GM19397 (cell line): Measurements from ENCODE around the gene EPHA4.
A peak's percentile ranks its signal among the peaks of the same experiment; 100 is the strongest.

Source experiments
- ATAC-seq: cut with Tn5 transposase; IDR thresholded peaks from one replicate; pipeline ENCODE4 v1.9.1; 2021; ENCODE audit warnings: mild to moderate bottlenecking, moderate library complexity; ENCODE audit not compliant: unreplicated experiment

Gene EPHA4

GRCh38 chr2:221480163-221480562, 91.9 kb downstream of the EPHA4 start:
- ATAC-seq, result no peak

GRCh38 chr2:221478485-221478863, 93.6 kb downstream of the EPHA4 start:
- no peak for ATAC-seq

GRCh38 chr2:221477714-221478484, 94.2 kb downstream of the EPHA4 start:
- no peak for ATAC-seq

DNA sequence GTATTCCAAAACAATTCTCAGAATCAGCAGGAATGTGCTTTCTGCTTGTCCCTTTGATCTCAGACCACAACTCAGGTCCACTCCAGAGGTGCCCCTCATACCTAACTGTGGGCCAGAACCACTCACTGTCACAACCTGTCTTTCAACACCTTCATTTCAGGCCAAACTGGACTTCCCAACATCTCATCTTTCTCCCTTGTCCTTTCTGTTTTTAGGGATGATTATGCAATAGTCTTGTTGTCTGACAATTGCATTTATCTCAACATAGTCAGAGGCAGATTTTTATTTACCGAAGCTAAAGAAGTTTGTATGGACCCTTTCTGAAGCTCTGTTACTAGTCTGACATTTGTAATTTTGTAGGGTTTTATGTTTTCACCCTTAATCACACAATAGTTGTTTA, 95.9 kb downstream of the EPHA4 start:
- ATAC-seq, result no peak

DNA sequence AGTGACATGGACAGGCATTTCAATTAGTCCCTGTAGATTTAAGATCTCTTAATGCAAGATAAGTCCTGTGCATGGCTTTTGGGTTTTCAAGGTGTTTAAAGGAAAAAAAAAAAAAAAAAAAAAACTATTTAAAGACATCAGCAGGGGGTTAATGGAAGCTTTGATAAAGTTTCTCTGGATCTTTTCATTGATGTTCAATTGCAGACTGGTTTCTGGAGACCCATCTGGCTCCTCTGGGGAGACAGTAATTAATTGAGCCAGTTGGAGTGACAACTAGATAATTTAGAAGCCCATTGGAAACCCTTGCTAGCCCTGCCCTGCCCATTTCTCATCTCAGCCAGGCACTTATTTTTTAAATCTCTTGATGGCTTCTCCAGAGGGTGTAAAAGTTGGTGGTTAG, 98.7 kb downstream of the EPHA4 start:
- ATAC-seq, result no peak

DNA sequence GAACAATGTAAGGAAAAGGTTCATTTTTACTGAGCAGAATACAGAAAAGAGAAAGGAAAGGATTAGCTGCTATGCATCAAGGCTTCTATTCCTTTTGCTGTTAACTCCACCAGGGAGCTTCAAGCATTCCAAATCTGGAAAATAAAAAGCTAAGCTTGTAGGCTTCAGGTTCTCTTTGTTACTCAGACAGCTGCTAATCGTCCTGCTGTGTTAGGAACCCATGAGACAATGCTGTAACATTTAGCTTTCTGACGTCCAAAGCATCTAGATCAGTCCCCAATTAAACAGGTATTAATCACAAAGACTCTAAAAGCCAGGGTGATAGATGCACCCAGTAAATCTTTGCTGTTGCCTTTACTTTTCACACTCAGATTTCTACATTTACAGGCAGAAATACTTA, 103.8 kb downstream of the EPHA4 start:
- ATAC-seq, result no peak

- ATAC-seq, result no peak
Measured at GRCh38 chr2:221467610-221468009, 104.5 kb downstream of the EPHA4 start.

DNA sequence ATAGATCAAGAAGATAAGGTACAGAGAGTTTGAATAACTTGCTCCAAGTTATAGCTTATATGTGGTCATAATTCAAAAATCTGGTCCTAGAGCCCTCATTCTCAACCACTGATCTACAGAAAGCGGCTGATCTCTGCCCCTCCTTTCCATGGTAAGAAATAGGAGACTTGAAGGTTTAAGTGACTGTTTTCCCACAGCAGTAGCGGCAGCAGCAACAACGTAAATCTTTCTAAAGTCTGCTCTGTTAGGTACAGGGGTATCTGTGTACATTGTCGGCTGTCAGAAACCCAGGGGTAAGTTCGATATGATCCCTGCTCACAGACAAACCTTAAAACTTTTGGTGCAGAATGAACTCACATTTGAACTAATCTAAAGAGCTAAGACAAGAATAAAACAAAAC, 105.4 kb downstream of the EPHA4 start:
- ATAC-seq, result no peak

DNA sequence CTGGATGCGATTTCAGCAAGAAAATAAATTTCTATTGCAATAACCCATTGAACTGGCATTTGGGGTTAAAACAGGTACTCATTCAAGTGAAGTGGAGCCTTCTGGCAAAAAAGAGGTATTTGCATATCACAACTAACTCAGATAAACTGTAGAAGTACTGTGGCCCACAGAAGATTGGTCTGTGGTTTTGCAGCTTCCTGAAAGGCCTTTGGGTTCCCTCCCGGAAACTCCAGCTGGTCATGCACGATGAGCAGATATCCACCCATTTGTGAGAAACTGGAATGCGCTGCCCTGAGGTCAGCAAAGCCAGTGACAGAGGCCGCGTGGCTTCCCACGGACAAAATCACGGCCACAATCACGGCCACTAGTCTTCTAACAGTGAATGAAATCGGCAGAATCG, 106.3 kb downstream of the EPHA4 start:
- peak; percentile 73 for ATAC-seq

DNA sequence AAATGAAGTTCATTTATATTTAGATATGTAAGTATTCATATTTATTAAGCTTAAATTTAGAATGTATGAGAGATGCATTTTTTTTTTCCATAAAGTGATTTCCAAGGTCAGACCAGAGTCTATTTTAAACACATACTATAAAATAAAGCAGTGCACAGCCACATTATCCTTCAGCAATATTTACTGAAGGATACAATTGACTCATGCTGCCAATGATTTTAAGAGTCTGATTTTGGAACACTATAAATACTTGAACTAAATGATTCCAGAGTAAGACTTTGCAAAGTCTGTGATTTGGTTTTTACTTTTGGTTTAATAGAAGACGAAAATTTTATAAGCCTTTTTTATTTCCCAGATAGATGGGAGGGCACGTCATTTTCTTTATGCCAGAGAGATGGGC, 107.1 kb downstream of the EPHA4 start:
- ATAC-seq, result no peak

GRCh38 chr2:221463241-221463896, 108.7 kb downstream of the EPHA4 start:
- no peak for ATAC-seq

- no peak for ATAC-seq
Measured at GRCh38 chr2:221461901-221462300, 110.2 kb downstream of the EPHA4 start.

GRCh38 chr2:221460136-221460535, 112.0 kb downstream of the EPHA4 start:
- no peak for ATAC-seq

DNA sequence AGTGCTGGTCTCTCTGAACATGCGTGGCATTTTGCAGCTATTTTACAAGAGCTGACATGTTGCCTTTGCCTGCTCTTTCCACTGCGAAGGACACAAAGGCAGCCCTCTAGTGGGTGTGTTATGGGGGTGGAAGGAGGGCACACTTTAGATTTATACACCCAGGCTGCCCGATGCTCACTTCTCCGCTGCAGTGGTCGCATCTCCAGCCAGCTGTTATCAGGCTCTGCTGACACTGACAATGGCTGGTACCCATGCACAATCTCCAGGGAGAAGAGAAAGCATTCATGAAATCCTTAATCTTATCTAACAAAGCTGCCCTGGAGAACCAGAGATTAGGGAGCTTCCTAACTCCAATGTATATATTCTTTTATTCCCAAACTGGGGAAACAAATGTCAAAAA, 113.5 kb downstream of the EPHA4 start:
- no peak for ATAC-seq

DNA sequence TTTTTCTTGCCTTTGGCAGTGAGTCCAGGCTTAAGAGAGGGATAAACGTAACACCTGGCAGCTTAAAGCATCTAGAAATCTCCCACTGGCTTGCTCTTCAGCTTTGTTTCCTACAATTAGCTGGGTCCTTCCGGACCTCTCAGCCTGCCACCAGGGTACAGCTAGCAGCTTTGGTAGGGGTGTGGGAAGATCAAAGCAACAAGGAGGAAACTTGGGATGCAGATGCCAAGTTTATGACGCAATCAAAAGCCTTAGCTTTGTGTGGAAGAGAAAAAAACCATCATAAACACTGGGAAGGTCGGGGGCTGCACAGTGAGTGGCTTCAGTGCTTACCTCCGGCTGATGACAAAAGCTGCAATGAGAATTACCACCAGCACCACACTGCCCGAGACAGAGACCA, 116.9 kb downstream of the EPHA4 start:
- no peak for ATAC-seq

- no peak for ATAC-seq
Measured at GRCh38 chr2:221454459-221455105, 117.5 kb downstream of the EPHA4 start.

GRCh38 chr2:221451862-221452788, 120.0 kb downstream of the EPHA4 start:
- no peak for ATAC-seq

DNA sequence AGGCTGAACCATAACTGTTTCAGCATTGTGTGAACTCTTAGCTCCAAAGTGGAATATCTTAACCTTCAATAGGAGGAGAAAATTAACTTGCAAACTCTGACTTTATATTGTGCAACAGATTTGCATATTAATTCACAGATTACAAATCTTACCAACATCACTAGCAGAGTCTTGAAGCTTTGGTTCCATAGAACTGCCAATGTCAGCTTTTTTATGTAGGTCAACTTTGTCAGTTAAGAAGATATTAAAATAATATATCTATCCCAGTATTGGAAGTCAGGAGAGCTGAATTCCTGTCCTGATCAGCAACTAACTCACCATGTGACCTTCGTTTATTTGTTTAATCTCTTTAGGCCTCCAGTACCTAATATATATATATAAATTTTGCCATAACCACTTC, 121.8 kb downstream of the EPHA4 start:
- ATAC-seq, result no peak

- ATAC-seq, result no peak
Measured at GRCh38 chr2:221449406-221449805, 122.7 kb downstream of the EPHA4 start.

DNA sequence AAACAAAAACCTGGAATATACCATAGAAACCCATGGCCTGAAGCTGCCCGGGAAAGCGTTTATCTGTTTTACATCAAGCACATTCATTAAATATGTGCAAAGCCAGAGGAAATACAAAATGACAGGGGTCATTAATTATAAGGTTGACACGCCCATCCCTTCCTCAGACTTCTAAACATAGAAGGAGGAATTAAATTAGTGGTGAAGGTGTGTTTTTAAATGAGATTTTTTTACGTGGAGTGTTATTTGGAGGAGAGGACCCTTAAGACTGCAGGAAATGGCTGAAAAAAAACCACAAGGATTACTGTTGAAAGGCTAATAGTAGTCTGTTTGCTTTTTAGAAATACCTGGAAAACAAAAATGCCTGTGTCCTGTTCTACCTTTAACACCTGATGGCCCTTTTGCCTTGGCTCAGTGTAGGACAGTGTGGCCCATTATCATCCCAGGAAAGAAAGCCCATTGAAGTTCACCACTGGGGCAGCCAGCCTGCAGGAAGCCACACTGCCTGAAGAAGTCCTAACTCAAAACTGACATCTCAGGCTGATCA, 123.2 kb downstream of the EPHA4 start:
- ATAC-seq, result no peak
